Cardiac fibroblast (primary cell): ENCODE data around the gene FAM89A.

Experiments
- DNase-seq, 2 donors: peaks; one replicate each; pipeline versions ENCODE4 v3.0.0 to v3.0.0-alpha.2; 2010; ENCODE audit warnings: low read depth in 2 of 2
- H3K4me3 ChIP-seq, 2 donors: replicated peaks in 1 of 2; 1 replicate in 1 of 2; 2 replicates in 1 of 2; pipeline ENCODE4 v1.5.1; 2011; ENCODE audit warnings: low read depth in 2 of 2, low read length in 2 of 2, mild to moderate bottlenecking in 2 of 2, moderate library complexity in 1 of 2
- TF ChIP-seq, protein P1 (sequence below): IDR thresholded peaks from one replicate; pipeline ENCODE4 v1.5.1; 2011; ENCODE audit warnings: low read depth, mild to moderate bottlenecking, low read length, inconsistent platforms

The FAM89A gene

GRCh38 chr1:231069333-231069732 is 29.3 kb upstream of the FAM89A start:
- no peak overlapping the region for H3K4me3 ChIP-seq
- DNase-seq, result no peak
- TF ChIP-seq, protein P1, sequence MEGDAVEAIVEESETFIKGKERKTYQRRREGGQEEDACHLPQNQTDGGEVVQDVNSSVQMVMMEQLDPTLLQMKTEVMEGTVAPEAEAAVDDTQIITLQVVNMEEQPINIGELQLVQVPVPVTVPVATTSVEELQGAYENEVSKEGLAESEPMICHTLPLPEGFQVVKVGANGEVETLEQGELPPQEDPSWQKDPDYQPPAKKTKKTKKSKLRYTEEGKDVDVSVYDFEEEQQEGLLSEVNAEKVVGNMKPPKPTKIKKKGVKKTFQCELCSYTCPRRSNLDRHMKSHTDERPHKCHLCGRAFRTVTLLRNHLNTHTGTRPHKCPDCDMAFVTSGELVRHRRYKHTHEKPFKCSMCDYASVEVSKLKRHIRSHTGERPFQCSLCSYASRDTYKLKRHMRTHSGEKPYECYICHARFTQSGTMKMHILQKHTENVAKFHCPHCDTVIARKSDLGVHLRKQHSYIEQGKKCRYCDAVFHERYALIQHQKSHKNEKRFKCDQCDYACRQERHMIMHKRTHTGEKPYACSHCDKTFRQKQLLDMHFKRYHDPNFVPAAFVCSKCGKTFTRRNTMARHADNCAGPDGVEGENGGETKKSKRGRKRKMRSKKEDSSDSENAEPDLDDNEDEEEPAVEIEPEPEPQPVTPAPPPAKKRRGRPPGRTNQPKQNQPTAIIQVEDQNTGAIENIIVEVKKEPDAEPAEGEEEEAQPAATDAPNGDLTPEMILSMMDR, result no peak

DNA sequence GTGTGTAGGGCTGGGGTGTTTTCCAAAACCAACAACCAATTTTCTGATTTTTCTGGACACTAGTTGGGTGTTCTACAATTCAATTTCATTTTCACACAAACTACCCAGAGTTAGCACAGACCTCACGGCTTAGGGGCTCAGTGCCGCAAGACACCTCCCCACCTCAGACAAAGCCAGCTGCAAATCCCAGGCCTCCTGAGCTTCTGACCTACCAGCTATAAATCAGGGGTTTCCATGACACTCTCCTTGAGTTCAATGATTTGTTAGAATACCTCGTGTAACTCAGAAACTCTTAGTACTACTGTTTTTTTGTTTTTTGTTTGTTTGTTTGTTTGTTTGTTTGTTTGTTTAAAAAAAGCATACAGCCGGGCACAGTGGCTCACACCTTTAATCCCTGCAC is 28.7 kb upstream of the FAM89A start:
- H3K4me3 ChIP-seq, result no peak overlapping the region

GRCh38 chr1:231065510-231066241 is 25.6 kb upstream of the FAM89A start:
- DNase-seq, result peak in 1 of 2 donors; percentile 19
- TF ChIP-seq, protein P1, result no peak
- H3K4me3 ChIP-seq, result no peak overlapping the region

More for the DNA sequence above, 28.7 kb upstream of the FAM89A start:
- TF ChIP-seq, protein P1, result no peak
- no peak for DNase-seq

GRCh38 chr1:231064418-231064817 is 24.4 kb upstream of the FAM89A start:
- no peak overlapping the region for H3K4me3 ChIP-seq
- TF ChIP-seq, protein P1, result no peak

DNA sequence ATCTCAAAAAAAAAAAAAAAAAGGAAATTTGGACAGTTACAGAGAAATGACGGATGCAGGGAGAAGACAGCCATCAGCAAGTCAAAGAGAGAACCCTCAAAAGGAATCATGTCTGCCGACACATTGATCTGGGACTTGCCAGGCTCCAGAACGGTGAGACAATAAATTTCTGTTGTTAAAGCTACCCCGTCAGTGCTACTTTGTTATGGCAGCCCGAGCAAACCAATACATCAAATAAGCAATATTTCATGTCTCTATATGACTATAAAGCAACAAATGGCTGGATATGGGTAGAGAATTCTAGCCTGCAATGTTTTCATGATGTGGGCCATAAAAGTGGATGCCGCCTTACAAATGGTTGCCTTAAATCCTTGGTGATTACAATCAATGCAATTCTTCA is 23.3 kb upstream of the FAM89A start:
- H3K4me3 ChIP-seq, result no peak overlapping the region
- no peak for DNase-seq
- TF ChIP-seq, protein P1, result no peak

More at GRCh38 chr1:231064418-231064817, 24.4 kb upstream of the FAM89A start:
- DNase-seq, result no peak

GRCh38 chr1:231062500-231063270 is 22.6 kb upstream of the FAM89A start:
- TF ChIP-seq, protein P1, result no peak
- DNase-seq, result no peak
- no peak overlapping the region for H3K4me3 ChIP-seq
